Right ventricle myocardium inferior (tissue), 1 donor: ENCODE results near the gene ERC1. TPM values are rescaled to one million over a fixed set of nuclear protein-coding genes. Genes with fewer than 3 reads are reported as not detected.

Experiments
- ATAC-seq: fragments of 200-7000 bp; cut with Tn5 transposase; one replicate; pipeline ENCODE4 v1.9.1; 2020; ENCODE audit warnings: mild to moderate bottlenecking, moderate library complexity
- DNase-seq: peaks from one replicate; pipeline ENCODE4 v3.0.0; 2021; ENCODE audit errors: missing footprints
- intact Hi-C: fragments of 100-400 bp; cut with DNase I; formaldehyde crosslinking; loops from one replicate; pipeline ENCODE4 v1.11.0; 2022
- total RNA-seq: library from RNA; stranded (reverse); fragmentation: NEBNext Ultra II Directional; extraction: Animal tissue kit (Norgen Biotek cat#: 25700); gene quantifications from one replicate; pipeline ENCODE4 v1.2.1, GENCODE V29; 2021
- donor health status: DM: no; HTN: yes; CAD: no; lungs with severe emphysema.

The ERC1 gene
- total RNA-seq, 1 donor from 2014 or later = 43.1 TPM

GRCh38 chr12:1054117-1054870 is 63.3 kb downstream of the ERC1 start:
- DNase-seq = no peak
- intact Hi-C loops = no loop called here
- ATAC-seq = peak; percentile 56

DNA sequence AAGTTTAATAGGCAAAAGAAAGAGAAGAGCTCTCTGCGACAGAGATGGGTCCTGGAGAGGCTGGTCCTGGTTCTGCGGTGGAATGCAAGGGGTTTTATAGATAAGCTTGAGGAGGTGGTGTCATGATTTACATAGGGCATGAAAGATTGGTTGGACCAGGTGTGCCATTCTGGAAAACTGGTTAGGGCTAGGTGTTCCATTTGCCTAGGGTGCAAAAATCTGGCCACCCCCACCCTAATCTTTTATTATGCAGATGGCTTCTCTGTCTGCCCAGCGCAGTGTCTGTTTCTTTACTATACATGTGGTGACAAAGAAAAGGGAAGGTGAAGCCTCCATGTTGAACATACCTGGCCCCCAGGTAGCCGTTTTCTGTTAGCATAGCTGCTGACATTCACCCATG is 65.4 kb downstream of the ERC1 start:
- intact Hi-C loops = no loop called here
- DNase-seq (no peak), ATAC-seq (no peak)

DNA sequence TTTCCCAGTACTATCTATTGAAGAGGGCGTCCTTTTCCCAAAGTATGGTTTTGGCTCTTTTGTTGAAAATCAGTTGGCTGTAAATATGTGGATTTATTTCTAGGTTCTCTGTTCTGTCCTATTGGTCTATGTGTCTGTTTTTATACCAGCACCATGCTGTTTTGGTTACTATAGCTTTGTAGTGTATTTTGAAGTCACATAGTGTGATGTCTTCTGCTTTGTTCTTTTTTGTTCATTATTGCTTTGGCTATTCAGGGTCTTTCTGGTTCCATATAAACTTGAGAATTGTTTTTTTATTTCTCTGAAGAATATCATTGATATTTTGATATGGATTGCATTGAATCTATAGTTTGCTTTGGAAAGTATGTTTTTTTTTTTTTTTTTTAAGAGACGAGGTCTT is 67.4 kb downstream of the ERC1 start:
- intact Hi-C loops = no loop called here
- ATAC-seq = no peak
- DNase-seq = no peak

GRCh38 chr12:1059162-1059561 is 68.1 kb downstream of the ERC1 start:
- DNase-seq (no peak), ATAC-seq (no peak)
- intact Hi-C loops = no loop called here

- DNase-seq = no peak
- ATAC-seq = no peak
- intact Hi-C loops = no loop called here
Measured at GRCh38 chr12:1063852-1064251, 72.8 kb downstream of the ERC1 start.

DNA sequence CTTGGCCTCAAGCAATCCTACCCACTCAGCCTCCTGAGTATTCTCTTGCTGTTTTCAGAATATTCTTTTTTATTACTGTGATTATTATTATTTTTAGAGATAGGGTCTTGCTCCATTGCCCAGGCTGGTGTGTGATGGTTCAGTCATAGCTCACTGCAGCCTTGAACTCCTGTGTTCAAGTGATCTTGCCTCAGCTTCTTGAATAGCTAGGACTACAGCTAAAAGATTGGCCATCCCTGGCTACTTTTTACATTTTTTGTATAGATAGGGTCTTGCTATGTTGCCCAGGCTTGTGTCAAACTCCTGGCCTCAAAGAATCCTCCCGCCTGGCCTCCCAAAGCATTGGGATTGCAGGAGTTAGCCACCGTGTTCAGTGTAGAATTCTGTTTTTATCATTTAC is 73.3 kb downstream of the ERC1 start:
- intact Hi-C loops = no loop called here
- ATAC-seq = no peak
- no peak for DNase-seq

GRCh38 chr12:1065629-1066028 is 74.6 kb downstream of the ERC1 start:
- intact Hi-C loops = no loop called here
- no peak for ATAC-seq
- no peak for DNase-seq

GRCh38 chr12:1069846-1070245 is 78.8 kb downstream of the ERC1 start:
- intact Hi-C loops = no loop called here
- no peak for DNase-seq
- no peak for ATAC-seq

DNA sequence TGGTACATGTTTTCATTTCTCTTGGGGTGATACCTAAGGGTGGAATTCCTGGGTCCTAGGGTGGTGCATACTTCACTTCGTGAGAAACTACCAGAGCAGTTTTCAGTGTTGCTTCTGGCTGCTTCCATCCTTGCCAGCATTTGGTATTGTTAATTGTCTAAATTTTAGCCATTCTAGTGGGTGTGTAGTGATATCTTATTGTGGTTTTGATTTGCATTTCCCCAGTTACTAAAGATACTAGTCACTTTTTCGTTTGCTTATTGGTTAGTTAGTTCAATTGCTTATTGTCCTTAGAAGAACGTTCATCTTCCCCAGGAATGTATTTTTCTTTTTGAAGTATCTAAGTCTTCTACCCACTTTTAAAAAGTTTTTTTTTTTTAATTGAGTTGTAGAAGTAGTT is 80.2 kb downstream of the ERC1 start:
- intact Hi-C loops = no loop called here
- no peak for DNase-seq
- ATAC-seq = no peak

- DNase-seq (no peak), ATAC-seq (no peak)
- intact Hi-C loops = no loop called here
Measured at GRCh38 chr12:1073652-1074051, 82.6 kb downstream of the ERC1 start.

GRCh38 chr12:1077036-1077803 is 86.2 kb downstream of the ERC1 start:
- intact Hi-C loops = no loop called here
- ATAC-seq = no peak

GRCh38 chr12:1078002-1078401 is 87.0 kb downstream of the ERC1 start:
- intact Hi-C loops = no loop called here
- ATAC-seq (no peak), DNase-seq (no peak)

More at GRCh38 chr12:1077036-1077803, 86.2 kb downstream of the ERC1 start:
- DNase-seq = no peak

- no peak for DNase-seq
- intact Hi-C loops = no loop called here
- no peak for ATAC-seq
Measured at GRCh38 chr12:1080520-1081223, 89.6 kb downstream of the ERC1 start.

DNA sequence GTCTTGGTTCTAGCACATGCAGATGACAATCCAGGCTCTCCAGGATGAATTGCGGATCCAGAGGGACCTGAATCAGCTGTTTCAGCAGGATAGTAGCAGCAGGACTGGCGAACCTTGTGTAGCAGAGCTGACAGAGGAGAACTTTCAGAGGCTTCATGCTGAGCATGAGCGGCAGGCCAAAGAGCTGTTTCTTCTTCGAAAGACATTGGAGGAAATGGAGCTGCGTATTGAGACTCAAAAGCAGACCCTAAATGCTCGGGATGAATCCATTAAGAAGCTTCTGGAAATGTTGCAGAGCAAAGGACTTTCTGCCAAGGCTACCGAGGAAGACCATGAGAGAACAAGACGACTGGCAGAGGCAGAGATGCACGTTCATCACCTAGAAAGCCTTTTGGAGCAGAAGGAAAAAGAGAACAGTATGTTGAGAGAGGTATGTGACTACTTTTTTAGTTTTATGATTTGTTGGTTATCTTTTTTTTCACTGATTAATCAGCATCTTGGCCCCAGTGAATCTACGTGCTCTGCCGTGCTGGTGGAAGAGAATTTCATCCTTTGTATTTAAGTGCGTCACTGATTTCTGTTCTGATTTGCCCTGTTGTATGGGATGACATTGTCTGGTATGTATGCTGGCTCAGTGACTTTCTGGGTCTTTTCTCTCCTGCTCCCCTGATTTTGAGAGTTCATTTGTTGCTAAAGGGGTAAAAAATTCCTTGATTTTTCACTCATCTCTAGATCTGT is 92.3 kb downstream of the ERC1 start:
- no peak for DNase-seq
- intact Hi-C loops = no loop called here
- no peak for ATAC-seq

- intact Hi-C loops = no loop called here
- no peak for DNase-seq
- no peak for ATAC-seq
Measured at GRCh38 chr12:1083889-1084262, 92.9 kb downstream of the ERC1 start.

DNA sequence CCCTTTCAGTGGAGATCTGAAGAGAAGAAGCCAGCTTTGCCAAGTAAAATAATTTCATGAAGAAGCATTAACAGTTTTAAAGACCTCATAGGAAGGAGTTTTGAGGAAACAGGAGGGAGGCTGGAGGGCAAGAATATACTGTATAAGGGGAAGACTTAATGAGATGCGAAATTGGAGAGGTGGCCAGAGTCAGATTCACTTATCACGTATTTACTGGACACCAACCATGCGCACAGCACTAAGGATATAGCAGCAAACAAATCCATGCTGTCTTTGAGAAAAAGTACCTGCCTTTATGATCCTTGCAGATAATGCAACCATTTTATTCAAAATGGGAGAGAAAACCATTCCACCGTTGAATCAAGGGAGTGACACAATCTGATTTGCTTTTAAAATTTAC is 100.3 kb downstream of the ERC1 start:
- no peak for DNase-seq
- ATAC-seq = no peak
- intact Hi-C loops = loop anchor here (5.0 to 10.0 kb wide), 3 partner anchors 99 to 527 kb away; partner anchors contain the start of gene ERC1

DNA sequence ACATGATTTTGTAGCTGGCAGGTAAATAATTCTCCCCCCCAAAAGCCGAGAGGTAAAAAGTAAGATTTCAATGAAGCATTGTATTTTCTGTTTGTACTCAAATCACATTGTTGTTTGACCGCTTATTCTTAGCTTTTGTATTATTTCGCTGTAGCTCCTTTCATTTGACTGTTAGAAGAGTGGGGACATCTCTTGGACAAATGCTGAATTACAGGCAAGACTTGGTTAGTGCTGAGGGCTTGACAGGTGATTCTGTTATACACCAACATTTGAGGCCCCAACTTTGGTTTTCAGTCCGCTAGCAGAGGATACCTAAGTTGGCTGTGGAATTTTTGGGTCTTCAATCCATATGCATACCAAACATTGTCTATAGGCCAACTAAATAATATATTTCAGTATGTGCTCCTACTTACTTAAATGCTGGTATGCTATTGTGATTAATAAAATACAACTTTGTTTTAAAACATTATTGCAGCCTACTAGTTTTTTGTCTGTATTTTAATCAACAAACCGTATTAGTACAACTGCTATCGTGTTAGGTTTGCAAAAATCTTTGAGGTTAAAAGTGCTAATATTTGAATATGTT is 102.2 kb downstream of the ERC1 start:
- intact Hi-C loops = loop anchor here (5.0 to 10.0 kb wide), 3 partner anchors 101 to 528 kb away; partner anchors contain the start of gene ERC1
- no peak for DNase-seq
- no peak for ATAC-seq

DNA sequence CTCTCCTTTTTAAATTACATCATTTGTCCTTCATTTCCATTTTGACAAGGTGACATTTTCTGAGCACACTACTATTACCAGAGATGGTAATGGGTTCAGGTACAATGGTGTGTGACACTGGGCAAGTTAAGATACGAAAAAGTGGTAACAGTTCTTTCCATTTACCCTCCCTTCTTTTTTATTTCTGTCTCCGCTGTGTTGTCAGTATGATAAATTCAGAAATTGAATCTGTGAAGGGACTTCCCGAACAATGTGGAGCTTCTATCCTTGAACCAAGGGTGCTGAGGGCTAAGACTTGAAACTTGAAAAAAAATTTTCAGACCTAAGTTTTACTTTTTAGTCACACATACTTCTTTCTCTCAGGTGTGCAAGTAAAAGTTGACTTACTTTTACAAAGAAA is 103.7 kb downstream of the ERC1 start:
- DNase-seq = no peak
- intact Hi-C loops = loop anchor here (5.0 to 10.0 kb wide), 3 partner anchors 102 to 530 kb away; partner anchors contain the start of gene ERC1
- no peak for ATAC-seq

- DNase-seq (no peak), ATAC-seq (no peak)
- intact Hi-C loops = loop anchor here (10.0 kb wide), 2 partner anchors 144 to 534 kb away; no protein-coding TSS in a partner anchor
Measured at GRCh38 chr12:1099158-1099557, 108.1 kb downstream of the ERC1 start.
